GM21737 (cell line): ENCODE results near the gene SMIM43.
"Not testable (repeated sequence)": the region's sequence is repeated elsewhere in the genome, so short reads cannot be mapped to it uniquely, and the experiment has no call there.

ENCODE experiments used
- ATAC-seq: cut with Tn5 transposase; IDR thresholded peaks from one replicate; pipeline ENCODE4 v1.9.1; 2021; ENCODE audit warnings: mild to moderate bottlenecking, moderate library complexity; ENCODE audit not compliant: unreplicated experiment

The SMIM43 gene

DNA sequence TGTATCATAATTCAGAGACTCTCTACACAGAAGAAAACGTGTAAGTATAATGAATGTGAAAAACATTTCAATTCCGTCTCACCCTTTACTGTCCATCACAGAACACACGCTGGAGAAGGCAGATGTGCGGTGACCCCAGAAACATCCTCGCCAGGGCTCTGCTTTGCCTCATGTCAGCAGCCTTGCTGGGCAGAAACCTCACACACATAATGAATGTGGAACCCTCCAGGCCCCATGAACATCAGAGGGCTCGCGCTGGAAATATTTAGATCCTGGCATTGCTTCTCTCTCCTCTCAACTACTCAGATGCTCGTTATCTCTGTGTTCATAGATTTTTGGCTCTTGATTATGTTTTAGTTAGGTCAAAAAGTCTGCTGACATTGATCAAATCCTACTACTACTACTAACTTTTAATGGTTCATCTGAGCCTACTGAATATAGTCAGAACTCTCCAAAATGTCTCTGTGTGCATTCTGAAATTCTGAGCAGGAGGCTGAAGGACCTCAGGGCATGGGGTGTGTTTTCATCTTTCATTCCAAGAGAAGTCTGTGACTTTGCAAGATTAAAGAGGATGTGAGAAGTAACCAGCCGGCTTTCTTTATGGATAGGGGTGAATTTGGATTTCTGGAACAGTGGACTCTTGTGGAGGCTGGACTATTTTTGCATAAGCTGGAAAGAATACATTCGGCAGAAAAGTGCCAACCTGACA is 27.0 kb downstream of the SMIM43 start:
- ATAC-seq = no peak

DNA sequence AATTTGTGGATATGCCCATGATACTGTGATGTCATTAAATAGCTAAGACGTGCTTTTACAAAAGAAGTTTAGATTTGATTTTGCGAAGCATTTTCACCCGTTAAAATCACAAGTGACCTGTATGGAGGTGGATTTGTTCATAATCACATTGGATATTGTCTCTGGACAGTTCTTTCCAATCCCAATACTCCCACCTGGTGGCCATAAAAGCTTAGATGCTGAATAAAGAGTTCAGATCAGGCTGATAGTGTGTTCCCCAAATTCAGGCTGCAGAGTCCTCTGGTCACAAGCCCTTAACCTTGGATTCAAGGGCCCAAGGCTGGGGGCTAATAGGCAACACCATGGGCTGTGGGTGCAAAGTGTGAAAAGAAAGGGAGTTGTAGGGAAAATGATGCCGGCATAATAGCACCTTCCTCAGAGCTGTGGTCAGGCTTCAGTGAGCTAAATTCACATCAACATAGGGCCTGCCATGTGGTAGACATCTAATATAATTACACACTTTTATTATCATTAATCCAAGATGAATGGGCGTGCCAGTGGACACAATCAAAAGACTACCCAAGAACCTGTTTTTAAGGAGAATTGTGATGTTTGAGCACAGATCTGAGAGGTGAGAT is 28.1 kb downstream of the SMIM43 start:
- no peak for ATAC-seq

DNA sequence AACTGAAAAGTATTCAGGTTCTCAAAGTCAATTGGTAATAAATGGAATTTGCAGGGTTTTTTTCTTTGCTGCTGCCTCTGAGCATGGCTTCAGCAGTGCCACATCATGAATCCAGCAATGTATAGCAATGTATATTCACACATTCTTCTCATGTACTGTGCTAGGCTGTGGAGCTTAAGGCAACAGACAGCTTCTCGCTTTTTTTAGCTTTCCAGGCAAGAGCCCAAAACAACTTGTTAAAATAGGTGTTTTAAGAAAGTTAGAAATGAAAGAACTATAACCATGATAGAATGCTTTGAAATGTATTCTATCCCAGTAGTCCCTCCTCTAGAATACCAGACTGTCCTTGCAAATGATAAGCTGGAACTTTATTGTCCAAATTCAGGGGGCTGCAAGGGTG is 30.4 kb downstream of the SMIM43 start:
- no peak for ATAC-seq

DNA sequence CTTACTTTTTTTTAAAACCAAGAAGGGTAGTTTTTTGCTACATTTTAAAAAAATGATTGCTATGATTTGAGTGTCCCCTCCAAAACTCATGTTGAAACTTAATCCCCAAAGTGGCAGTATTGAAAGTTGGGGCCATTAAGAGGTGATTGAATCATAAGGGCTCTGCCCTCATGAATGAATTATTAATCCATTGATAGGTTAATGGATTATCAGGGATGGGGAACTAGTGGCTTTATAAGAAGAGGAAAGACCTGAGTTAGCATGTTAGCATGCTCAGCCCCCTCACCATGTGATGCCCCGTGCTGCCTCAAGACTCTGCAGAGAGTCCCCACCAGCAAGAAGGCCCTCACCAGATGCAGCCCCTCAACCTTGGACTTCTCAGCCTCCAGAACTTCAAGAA is 31.0 kb downstream of the SMIM43 start:
- ATAC-seq = no peak

DNA sequence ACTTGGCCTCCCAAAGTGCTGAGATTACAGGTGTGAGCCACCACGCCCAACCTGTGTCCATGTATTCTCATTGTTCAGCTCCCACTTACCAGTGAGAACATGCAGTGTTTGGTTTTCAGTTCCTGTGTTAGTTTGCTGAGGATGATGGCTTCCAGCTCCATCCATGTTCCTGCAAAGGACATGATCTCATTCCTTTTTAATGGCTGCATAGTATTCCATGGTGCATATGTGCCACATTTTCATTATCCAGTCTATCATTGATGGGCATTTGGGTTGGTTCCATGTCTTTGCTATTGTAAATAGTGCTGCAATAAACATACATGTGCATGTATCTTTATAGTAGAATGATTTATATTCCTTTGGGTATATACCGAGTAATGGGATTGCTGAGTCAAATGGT is 35.2 kb downstream of the SMIM43 start:
- not testable (repeated sequence) for ATAC-seq

DNA sequence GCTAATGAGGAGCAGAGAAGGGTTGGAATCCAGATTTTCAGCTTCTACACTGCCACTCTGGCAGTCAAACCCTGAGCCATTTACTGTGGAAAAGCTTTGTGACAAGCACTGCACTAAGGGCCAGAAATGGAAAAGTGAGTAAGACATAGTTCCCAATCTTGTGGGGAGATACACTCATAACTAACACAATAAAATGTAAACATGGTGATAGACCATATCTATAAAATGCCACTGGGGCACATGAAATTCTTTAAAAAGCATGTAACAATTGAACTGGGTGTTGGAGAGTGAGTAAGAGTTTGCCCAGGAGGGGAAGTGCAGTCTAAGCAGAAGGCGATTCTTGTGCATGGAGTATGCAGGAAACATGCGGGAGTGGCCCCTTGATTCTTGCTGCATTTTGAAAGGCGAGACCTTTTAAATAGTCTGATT is 36.2 kb downstream of the SMIM43 start:
- ATAC-seq = no peak

DNA sequence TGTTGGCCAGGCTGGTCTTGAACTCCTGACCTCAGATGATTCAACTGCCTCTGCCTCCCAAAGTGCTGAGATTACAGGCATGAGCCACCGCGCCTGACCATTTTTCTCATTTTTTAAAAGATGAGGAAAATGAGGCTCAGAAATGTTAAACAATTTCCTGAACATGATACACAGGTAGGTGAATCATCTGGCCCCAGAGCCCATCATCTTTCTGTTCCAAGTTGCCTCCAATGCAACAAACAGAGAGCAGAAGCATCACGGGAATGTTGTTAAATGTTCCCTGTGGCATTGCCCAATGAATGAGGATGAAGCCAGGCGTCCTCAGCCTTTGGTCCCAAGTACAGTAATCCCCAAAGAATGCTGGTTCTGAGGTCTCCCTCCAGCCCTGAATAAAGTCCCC is 36.9 kb downstream of the SMIM43 start:
- ATAC-seq = no peak

DNA sequence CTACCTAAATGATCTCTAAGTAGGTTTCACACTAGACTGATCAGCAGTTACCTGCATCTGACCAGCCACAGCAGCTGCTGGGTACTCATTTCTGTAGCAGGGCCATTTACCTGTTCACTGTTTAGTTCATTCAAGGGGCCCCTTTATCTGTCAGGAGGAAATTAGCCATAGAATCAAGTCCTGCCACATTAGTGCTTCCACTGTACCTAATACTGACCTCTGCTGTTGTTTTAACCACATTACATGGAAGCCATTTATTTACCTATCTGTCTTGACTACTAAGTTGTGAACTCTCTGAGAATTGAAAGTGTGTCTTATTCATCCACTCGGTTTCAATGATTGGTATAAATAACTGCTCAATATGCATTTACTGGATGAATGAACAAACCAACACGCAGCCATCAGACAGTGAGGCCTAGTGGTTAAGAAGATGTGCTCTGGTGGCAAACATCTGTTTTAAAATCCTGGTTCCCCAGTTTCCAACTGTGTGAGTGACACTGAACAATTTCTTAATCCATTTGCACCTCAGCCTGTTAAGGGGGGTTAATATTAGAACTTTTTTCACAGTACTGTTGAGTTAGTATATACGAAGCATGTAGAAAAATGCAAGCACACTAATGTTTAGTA is 38.2 kb downstream of the SMIM43 start:
- peak; percentile 94 for ATAC-seq

DNA sequence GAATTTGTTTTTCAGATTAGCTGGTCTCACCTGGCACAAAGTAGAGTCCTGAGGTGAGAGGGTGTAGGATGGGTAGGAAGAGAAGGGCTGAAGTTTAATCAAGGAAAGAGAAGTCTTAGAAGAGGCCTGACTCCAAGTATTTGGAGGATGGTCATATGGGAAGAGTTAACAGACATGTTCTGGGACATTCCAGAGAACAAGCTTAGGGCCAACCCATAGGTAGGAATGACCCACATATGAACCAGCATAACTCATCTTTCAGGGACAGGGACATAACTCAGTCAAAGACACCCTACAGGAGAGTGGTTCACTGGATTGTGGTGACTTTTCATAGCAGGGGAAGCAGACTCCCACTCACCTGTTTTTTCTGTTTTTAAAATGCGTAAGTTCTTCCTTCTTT is 40.3 kb downstream of the SMIM43 start:
- ATAC-seq = no peak

DNA sequence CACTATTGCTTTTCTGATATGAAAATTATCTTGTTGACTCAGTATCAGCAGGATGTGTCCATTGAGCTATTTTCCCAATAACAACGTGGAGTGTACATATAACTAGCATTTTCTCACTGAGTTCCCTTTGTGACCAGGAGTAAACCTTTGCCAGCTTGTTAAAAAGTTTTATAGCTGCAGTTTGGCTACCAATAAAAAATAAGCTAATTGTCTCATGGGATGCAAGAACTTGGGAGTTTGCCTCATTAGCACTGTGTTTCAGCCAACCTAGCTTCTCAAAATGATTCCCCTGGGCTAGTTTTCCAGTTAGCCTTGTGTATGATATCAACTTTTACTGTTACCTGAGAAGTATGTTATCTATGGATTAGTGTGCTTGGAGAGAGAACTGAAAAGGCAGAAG is 43.3 kb downstream of the SMIM43 start:
- ATAC-seq = no peak

DNA sequence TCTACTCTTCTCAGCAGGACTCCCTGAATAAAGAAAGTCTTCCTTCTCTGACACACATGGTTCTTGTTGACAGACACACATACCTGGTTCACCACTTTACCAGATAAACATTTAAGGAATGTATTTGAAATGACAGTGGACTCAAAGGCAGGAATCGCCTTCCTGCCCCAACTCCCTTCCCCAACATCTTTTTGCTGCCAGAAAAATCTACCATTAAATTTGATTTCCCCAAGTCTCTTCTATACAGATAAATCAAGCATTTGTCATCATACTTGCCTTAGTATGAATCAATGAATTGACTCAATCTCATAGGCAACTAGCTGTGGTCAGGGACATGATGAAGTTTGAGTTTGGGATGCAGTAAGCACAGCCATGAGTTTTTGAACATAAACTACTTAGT is 44.9 kb downstream of the SMIM43 start:
- no peak for ATAC-seq

DNA sequence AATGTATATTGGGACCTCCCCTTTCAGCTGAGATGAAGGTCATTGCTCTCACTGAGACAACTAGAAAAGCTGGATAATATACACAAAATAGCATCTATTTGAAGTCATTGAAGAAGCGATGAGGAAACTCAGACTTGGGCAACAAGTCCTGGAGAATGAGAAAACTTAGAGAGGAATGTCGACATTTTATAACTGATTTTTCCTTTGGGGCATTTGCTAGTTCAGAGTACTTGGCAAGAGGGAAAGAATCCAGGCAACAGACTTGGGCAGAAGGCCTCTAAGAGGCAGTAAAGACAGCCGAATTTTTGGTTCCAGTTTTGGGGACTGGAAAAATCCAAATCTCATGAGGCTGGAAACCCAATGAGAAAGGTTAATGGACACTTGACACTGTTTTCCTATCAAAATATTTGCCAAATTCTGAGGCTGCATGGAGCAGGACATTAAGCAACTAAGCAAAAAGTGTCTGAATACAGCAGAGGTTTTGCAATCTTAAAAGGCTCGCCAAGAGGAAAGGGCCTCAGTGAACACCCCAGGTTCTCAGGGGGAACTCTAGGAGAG is 47.2 kb downstream of the SMIM43 start:
- ATAC-seq = no peak

DNA sequence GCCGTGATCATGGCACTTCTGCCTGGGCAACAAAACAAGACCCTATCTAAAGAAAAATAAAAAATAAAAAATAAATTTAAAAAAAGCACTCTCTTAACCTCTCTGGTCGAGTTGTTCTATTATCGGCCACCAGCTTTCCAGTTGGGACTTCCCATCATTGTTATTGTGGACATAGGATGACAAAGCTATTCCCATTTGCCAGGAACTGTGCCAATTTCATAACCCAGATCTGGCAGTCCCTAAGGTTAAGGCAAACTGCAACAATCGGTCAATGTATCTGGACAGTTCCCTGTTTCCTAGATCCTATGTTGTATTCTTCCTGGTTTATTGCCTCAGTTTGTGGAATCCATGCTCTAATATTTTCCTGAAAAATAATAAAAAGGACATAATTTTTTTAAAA is 50.4 kb downstream of the SMIM43 start:
- no peak for ATAC-seq

DNA sequence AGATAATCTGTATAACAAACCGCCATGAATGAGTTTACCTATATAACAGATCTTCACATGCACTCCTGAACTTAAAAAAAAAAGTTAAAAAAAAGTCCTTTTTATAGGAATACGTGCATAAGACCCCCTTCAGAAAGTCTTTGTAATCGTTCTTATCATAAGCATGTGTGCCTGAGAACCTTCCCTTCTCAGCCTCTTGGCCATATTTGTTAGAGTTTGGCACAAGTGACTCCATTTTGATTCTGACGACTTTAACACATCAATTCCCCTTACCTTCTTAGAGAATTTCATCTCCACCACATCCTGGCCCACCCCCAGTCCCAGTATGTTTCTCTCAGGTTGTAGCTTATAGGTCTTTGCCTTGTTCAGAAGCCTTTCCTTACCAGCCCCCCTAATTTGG is 52.2 kb downstream of the SMIM43 start:
- no peak for ATAC-seq

DNA sequence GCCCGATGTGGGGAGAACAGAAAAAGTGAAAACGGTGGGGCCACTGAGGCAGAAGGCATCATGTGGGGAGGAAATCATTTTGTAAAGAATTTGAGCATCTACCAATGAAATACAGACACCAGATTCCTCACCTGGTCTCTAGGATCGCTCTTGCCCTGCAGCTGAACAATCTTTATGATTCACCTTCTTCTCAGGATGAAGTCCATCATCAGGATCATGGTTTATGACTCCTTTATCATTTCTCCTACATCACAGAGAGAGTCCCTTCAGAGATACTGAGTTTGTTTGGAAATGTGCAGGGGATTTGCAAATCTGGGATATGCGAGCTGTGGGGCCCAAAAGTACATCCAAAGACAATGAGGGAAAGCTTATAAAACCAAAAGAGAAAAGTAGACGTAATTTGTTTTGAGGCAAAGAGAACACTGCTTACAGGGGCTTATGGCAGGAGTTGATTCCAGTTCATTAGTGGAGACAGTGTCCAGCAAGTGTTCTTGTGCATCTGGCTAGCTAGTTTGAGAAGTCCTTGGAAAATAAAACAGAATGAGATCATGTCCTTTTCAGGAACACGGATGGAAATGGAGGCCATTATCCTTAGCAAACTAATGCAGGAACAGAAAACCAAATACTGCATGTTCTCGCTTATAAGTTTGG is 52.8 kb downstream of the SMIM43 start:
- ATAC-seq = no peak

DNA sequence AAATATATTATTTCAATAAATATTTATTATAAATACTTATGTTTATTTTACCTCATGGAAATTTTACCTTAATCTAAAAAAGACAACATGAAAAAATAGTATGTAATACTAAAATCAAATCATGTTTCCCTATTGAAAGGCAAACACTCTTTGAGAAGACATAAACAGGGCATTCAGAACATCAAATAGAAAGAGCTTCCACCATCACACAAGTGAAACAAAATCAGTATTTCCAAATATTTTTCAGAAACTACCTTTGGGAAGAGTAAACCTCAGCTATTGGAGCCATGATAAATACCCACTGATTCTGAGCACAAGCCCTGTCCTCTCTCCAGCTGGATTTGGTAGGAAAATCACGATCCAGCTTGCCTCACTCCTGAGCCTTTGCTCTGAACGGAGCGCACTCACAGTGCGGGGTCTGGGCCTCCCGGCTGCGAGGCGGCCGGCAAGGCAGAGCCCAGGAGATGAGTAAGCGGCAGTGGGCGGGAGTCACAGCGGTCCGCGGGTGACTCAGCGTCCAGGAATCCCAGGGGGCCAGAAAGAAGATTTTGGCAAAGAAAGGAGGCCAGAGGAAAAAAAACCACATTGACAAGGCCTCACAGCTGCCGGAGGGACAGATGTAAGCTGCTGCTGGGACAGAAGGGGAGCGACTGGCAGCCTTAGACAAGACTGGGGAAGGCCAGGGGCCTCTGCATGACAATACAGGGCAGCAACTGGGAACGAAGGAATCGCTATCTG is 53.5 kb downstream of the SMIM43 start:
- ATAC-seq = peak; percentile 92

DNA sequence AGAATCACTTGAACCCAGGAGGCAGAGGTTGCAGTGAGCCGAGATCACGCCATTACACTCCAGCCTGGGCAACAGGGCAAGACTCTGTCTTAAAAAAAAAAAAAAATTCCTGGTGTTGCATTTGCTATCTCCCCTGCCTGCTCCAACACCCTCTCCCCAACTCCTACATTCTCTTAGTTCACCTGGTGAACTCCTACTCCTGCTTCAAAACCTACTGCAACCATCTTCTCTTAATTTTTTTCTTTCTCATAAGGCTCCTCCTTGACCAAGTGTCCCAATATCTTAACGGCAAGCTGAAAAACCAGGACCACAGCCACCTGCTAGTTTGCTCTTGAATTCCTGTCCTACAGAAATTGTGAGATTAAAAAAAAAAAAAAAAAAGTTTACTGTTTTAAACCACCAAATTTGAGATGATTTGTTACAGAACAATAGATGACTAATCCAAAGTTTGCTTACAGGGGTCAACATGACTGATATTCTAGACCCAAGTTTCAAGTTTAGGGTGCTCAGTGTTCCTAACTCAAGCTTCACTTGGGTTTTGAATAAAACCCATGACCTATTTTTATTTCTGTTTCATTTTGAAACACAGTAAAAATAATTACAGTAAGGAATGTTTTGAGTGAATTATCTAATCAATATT is 55.1 kb downstream of the SMIM43 start:
- no peak for ATAC-seq
